ENCODE data around the gene NFIC.

NFIC gene

GRCh38 chr19:3378352-3379150, 12.2 kb downstream of the NFIC start:
- no peak for TF ChIP-seq CTCF (IDR thresholded peaks at IDR 0.05)

GRCh38 chr19:3380829-3381228, 14.4 kb downstream of the NFIC start:
- TF ChIP-seq CTCF (IDR thresholded peaks at IDR 0.05) = no peak

GRCh38 chr19:3381701-3382372, 15.5 kb downstream of the NFIC start:
- TF ChIP-seq CTCF (IDR thresholded peaks at IDR 0.05) = no peak

- TF ChIP-seq CTCF (IDR thresholded peaks at IDR 0.05) = no peak
Measured at GRCh38 chr19:3382460-3383100, 16.2 kb downstream of the NFIC start.

GRCh38 chr19:3383121-3383722, 16.8 kb downstream of the NFIC start:
- no peak for TF ChIP-seq CTCF (IDR thresholded peaks at IDR 0.05)

- no peak for TF ChIP-seq CTCF (IDR thresholded peaks at IDR 0.05)
Measured at GRCh38 chr19:3386447-3387234, 20.3 kb downstream of the NFIC start.
